IPS-11a (cell line): ENCODE measurements around the gene DDRGK1.
"Not testable (repeated sequence)": the region's sequence is repeated elsewhere in the genome, so short reads cannot be mapped to it uniquely, and the experiment has no call there.

Experiments
- H3K4me3 ChIP-seq: one replicate; pipeline ENCODE4 v1.5.1; 2013; ENCODE audit warnings: low read depth, low read length, control low read depth

DDRGK1 gene

DNA sequence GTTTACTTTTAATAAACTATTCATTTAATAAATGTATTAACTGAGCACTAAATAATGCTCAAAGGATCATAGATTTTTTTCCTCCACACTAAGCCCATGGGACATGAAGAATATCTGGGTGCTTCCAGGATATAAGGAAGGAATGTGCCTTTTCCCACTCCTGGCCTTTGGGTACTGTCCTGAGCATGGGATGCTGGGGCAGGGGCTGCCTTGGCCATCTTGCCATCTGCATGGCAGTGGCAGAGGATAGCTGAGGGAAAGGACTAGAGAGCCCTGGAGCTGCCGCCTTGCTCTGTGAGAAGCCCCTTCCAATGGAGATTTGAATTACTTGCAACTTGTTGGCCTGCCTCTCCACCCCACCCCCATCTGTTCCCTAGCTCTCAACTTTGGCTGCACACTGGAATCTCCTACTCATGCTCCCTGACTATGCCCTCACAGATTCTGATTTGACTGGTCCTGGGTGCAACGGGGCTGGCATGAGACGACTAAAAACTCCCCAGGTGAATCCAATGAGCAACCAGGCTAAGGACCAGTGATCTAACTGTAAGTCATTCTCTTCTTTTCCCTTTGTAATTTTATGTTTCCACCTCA, 15.6 kb downstream of the DDRGK1 start:
- H3K4me3 ChIP-seq, result no peak overlapping the region

GRCh38 chr20:3187861-3188260, 16.6 kb downstream of the DDRGK1 start:
- H3K4me3 ChIP-seq, result not testable (repeated sequence)

DNA sequence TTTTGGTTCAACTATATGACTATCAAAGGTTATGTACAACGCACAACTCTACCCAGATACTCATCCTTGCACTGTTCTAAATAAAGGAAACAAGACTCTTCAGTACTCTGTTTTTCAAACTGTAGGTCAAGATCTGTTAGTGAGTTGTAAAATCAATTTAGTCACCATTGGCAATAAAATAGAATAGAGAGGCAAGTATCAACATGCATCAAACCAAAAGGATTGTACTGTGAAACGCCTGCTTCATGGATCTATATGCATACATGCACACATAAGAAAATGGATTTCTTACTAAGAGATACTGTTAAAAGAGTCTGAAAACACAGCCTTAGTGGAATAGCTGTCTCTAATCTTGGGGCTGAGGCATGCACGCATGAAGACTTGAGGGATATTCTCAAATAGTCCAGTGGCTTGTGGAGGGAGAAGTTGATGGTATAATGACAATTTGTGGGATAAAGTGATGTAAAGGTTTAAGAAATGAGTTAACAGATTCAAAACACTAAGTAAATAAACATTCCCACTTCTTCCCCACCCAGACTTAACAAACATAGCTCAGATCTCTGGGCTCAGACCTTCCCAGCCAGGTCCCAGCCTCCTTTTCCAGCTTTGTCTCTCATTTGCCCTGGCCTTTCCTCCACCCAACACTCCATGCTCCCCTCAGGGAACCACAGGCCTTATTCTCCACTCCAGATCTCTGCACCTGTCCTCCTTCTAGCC, 20.4 kb downstream of the DDRGK1 start:
- H3K4me3 ChIP-seq, result no peak overlapping the region

GRCh38 chr20:3182429-3182828, 22.1 kb downstream of the DDRGK1 start:
- not testable (repeated sequence) for H3K4me3 ChIP-seq

GRCh38 chr20:3181270-3181669, 23.2 kb downstream of the DDRGK1 start:
- no peak overlapping the region for H3K4me3 ChIP-seq

GRCh38 chr20:3180319-3180718, 24.2 kb downstream of the DDRGK1 start:
- H3K4me3 ChIP-seq, result no peak overlapping the region

- no peak overlapping the region for H3K4me3 ChIP-seq
Measured at GRCh38 chr20:3177746-3178485, 26.6 kb downstream of the DDRGK1 start.

DNA sequence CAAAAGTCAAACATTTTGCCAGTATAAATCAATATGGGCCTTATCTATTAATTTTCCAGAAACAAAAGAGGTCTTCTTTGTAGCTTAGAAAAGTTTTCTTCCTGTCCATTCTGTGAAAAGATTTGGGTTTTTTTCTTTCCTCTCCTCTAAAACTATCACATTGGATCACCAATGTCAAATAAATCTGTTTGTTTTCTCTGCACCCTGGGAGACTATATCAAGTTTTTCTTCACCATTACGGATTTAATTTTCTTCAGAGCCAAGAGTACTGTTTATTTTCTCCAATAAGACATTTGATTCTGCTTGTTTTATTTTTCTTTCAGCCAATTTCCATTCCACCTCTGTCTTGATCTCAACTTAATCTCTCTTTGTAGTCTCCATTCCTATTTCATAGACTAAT, 29.2 kb downstream of the DDRGK1 start:
- peak overlapping the region; percentile 98 for H3K4me3 ChIP-seq

- peak overlapping the region; percentile 98 for H3K4me3 ChIP-seq
Measured at GRCh38 chr20:3174442-3175261, 29.8 kb downstream of the DDRGK1 start.

DNA sequence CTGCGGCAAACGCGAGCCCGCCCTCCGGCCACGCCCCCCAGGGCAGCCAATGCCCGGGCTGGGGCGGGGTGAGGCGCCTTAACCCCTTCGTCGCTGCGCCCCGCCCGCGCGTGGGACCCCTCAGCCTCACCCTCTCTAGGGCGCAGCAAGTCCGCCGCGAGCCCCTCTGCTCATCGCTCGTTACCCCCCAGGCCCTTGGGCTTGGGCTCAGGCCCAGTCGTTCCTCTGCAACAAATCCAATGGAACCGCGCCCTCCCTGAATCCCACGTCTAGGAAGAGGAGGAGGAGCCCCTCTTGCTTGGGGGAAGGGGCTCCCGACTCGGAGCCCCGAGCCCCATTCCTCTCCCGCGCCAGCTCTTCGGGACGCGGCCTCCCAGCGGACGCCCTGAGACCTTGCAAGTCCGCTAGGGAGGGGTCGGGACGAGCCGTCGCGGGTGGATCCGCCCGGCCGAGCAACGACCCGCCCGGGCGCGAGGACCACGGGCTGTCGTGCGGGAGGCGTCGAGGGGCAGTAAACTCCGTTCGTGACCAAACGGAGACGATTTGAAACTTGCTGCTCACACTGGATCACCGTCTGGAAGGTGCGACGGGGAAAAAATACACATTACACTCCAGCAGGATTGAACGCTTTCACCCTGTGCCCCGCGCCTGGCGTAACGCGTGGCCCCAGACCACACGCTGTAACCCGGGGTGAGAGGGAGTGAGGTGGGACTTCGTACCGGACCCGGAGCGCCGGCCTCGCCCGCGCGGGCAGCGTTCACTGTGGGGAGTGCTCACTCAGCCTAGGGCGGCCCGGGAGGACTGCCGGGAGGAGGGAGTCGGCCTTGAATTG, 30.7 kb downstream of the DDRGK1 start:
- peak overlapping the region; percentile 98 for H3K4me3 ChIP-seq

DNA sequence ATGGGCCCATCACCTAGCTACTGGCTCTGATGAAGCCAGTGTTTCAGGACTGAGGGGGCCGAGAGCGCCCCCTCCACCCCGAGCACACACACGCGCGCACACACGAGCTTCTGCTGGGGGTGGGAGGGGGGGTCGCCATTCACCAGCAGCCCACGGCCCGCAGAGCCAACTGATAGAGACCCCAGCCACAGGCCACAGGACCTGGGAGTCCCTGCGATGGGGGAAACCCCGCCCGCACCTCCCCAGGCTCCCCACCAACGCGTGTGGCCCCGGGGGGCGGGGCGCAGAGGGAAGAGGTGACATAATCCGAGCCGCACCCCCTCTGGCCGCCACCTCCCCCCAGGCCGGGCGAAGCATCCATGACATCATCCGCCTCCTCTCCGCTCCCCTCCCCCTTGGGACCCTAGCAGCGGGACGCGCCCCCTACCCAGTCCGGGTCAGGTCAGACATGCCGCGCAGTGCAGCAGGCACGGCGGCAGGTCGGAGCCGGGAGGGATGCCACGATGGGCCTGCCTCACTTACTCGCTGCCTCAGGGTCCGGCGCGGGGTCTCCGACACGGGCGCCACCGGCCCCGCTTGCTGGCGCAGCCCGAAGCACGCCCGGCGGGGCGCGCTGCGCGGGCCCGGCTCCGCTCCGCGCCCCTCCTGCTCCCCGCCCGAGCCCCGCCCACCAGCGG, 31.4 kb downstream of the DDRGK1 start, which contains the start of gene LZTS3:
TSS of gene LZTS3 (minus strand) at position 617 of the 677 bp plus-strand sequence. CDS start 6,386 bp downstream, outside the sequence.
- peak within 1 kb of the TSS; percentile 98 for H3K4me3 ChIP-seq

- peak overlapping the region; percentile 98 for H3K4me3 ChIP-seq
Measured at GRCh38 chr20:3172126-3172932, 32.2 kb downstream of the DDRGK1 start.

DNA sequence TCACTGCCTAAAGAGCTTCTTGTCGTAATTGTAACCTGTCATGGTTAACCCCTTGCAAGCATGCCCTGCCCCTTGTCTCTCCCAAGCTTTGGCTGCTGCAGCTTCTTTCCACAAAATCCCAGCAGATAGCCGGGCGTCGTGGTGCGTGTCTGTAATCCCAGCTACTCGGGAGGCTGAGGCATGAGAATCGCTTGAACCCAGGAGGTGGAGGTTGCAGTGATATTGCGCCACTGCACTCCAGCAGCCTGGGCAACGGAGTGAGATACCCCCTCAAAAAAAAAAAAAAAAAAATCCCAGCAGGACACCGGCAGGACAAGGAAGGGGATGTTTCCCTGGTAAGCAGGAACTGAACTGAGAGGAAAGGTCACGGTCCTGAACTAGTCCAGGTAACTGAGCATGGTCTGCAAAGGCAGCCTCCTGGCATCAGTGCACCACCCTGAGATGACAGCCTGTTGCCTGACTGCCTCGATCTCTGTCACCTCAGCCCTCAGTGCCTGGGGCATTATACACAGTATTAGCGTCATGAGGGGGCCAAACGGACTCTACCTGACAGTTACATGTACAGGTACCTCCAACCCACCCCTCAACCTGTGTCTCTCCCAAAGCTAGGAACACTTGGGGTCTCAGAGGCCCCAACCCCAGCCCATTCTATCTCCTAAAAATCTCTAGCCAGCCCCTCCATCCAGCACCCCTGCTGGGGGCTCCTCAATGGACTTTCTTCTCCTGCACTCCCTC, 32.9 kb downstream of the DDRGK1 start:
- H3K4me3 ChIP-seq, result no peak overlapping the region

- H3K4me3 ChIP-seq, result no peak overlapping the region
Measured at GRCh38 chr20:3168829-3169590, 35.5 kb downstream of the DDRGK1 start.

DNA sequence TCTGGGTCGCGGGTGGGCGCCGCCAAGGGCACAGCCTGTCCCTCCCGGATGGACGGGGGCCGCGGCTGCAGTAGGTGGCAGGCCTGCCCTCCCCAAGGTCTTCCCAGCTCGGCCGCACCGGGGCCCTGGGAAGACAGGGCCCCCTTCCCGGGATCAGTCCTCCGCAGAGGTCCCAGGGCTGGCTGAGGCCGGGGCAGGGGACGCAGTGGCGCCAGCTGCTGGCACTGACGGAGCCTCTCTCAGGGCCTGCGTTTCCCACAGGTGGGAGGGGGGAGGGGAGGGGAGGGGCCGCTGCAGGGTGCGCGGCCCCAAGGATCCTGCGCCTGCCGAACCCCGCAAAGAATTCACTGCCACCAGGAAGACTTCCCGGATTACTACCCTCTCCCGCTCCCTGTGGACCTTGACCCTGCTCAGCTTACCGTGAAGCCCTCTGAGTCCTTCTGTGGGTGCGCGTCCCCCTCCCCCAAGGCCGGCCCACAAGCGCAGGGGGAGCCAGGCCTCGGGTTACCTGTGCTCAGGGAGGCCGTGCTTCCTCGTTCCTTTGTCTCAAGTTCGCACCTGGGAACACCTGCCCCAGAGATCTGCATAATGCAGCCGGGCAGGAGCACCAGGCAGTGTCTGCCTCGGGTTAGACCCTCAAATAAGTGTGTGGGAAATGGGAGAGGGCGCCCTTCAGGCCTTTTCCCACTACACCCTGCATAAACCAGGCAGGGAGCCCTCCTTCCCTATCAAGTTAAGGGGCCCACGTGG, 36.2 kb downstream of the DDRGK1 start:
- H3K4me3 ChIP-seq, result peak overlapping the region; percentile 51

GRCh38 chr20:3167738-3168078, 36.8 kb downstream of the DDRGK1 start:
- H3K4me3 ChIP-seq, result peak overlapping the region; percentile 51

- no peak overlapping the region for H3K4me3 ChIP-seq
Measured at GRCh38 chr20:3166913-3167342, 37.6 kb downstream of the DDRGK1 start.
